HuH-7.5 (cell line): ENCODE measurements around the gene TOP1.
"Not testable (repeated sequence)": the region's sequence is repeated elsewhere in the genome, so short reads cannot be mapped to it uniquely, and the experiment has no call there.

ENCODE experiments used
- DNase-seq: peaks from one replicate; pipeline ENCODE4 v3.0.0; 2011; ENCODE audit warnings: low spot score

Gene TOP1

DNA sequence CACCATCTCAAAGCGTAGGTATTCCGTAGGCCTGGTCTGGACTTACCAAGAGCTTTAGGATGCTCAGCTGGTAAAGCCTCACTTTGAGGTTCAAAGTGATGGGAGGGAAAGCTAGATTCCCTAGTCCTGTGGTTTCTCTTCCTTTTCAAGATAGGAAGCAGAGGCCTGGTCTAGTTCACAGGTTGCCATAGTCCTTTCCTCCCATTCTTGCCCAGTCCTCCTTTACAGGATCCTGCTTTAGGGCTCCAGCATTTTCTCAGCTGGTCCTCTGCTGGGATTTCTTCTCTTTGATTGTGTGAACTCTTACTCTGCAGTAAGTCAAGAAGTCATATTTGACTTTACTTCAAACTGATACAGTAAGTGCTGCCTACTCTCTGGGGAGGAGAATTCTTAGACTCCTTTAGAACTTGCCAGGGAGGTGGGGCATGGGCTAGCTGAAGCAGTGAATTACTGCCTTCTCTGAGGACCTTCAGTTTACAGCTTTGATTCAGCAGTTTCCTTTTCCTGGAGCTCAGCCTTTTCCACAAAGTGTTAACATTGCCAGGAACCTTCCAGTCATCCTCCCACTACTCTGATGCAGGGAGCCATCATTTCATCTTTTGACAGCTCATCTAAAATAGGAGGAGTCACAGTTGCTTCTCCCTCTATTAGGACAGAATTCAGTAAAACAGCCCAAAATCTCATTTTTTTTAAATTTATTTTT is 65.9 kb downstream of the TOP1 start:
- no peak for DNase-seq

DNA sequence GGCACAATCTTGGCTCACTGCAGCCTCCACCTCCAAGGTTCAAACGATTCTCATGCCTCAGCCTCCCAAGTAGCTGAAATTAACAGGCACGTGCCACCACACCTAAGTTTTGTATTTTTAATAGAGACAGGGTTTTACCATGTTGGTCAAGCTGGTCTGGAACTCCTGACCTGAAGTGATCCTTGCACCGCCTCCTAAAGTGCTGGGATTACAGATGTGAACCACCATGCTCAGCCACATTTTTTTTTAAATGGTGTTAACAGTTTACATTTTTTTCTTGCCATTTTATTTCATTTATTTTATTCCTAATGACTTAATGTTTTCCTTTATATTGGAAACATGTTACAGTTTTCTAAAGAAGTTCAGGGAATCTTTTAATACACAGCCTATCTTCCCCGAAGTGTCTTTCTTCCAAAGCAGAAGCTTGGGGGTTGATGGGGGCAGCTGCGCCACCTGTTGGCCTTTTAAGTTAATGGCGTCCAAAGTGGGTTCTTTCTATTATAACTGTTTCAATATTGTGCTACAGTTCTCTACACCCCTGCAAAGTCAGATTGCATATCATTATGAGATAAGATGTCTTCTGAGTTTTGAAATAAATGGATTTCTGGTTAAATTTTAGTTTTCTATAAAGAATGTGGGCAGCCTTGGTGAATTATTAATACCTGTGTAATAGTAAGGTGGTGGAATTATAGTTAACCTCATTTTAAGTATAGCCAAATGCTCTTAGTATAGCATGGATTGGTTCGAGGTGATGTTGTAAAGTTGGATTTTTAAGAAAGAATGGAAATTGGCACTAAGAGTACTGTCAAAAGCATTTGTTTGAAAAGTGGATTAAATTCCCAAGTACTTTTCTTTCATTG is 66.7 kb downstream of the TOP1 start:
- peak; percentile 31 for DNase-seq

DNA sequence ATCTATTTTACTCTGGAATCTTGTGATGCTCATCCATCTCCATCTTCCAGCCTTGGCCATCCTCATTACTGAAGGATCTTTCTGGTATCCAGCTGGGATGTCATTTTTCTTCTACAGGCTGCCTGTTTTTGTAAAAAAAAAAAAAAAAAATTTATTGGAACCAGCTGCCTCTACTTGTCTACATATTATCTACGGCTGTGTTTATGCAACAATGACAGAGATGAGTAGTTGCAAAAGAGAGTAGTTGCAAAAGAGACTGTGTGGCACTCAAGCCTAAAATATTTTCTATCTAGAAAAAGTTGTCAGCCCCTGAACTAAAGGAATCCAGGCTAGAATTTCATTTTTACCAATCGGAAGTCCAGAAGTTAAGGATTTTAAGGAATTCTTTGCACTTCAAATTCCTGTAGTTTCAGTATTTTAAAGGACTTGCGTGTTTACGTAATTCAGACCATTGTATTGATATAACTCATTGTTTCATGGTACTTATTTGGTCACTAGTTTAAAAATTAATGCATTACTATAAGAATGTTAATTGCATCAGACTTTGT is 70.2 kb downstream of the TOP1 start:
- DNase-seq = no peak

DNA sequence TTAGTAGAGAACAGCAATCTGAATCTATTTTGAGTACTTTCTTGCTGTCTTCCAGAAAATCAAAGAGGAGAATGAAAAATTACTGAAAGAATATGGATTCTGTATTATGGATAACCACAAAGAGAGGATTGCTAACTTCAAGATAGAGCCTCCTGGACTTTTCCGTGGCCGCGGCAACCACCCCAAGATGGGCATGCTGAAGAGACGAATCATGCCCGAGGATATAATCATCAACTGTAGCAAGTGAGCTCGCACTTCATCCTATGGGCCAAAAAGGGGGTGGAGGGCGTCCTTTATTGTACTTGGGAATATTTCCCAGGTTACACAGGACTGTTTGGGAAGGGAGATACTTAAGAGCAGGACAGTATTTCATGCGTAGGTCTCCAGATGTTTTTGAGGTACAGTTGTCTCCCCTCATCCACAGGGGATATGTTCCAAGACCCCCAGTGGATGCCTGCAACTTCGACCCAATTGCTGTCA is 71.4 kb downstream of the TOP1 start:
- no peak for DNase-seq

DNA sequence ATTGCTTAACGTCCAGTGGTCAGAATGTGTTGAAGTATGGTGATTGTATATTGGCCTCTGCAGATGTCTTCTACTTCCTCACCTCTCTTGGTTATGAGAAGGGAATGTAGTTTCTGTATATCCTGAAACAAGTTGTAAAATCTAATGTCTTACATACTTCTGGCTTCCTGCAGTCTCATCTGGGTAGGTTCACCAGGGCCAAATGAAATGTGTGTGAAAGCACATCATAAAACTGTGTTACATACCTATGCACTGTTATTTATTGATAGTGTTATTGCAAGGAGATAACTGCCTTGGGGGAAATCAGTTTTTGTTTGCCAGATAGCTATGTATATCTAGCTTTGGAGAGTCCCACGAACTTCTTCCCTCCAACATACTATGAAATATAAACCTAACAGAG is 73.0 kb downstream of the TOP1 start:
- no peak for DNase-seq

DNA sequence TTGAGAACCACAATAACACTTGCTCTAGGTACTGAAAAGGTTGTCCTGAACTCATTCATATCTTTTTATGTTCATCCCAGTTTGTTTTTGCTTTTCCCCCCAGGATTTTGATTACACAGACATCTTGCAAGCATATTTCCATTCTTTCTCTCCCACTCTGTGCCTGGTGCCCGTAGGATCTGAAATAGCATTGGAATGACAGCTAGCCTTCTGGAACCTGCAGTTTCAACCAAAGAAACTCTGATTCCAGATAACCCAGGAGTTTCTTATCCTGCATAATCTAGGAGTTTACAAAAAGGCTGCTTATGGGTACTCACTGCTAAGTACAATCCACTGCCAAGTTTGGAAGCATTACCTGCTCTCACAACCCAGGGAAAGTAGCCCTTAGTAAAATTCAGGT is 79.9 kb downstream of the TOP1 start:
- no peak for DNase-seq

DNA sequence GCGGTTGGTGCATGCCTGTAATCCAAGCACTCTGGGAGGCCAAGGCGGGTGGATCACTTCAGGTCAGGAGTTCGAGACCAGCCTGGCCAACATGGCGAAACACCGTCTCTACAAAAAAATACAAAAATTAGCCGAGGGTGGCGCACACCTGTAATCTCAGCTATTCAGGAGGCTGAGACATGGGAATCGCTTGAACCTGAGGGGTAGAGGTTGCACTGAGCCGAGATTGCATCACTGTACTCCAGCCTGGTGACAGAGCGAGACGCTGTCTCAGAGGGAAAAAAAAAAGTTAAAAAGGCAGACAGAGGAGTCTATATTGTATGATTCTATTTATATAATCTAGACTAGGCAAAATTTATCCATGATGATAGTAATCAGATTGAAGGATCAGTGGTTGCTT is 81.4 kb downstream of the TOP1 start:
- DNase-seq = no peak

DNA sequence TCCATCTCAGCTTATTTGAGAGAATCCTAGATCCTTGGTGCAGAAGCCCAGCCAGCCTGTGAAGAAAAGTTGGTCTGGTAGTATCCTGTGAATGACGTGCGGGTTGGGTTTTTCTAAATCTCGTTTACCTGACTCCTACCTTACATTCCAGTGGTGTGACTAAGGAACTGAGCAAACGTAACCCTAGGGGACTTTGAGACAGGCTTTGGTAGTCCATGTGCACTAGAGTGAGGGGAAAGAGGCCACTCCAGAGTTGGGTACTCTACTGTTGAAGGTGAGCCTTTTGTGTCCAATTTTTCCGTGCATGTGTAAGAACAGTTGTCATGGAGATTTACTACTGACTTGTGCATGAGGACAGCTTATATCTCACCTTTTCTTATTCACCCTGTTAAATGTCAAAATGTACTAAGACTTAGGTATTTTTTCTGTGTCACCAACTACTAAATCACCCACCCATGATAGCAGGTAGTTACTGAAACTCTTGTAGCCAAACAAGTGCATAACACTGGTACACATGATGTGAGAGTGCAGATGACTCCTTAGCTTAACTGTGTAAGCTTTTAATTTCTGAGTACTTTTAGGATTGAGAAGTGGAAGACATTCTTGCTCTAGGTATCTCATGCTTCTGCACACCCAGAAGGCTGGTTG is 82.4 kb downstream of the TOP1 start:
- no peak for DNase-seq

DNA sequence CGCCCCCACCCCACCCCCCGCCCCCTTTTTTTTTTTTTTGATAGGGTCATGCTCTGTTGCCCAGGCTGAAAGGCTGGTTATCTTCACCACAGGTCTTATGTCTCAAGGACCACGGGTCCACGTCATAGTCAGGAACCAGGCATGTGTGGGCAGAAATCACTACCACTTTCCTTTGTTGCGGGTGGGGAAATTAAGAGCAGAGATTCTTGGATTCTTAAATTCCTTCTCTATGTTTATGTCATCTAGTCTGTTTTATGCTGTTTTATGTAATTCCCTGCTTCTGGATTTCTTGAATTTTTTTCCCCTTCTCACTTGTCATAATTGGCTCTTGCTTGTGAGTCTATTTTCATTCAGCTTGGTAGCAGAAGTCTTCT is 82.9 kb downstream of the TOP1 start:
- no peak for DNase-seq

DNA sequence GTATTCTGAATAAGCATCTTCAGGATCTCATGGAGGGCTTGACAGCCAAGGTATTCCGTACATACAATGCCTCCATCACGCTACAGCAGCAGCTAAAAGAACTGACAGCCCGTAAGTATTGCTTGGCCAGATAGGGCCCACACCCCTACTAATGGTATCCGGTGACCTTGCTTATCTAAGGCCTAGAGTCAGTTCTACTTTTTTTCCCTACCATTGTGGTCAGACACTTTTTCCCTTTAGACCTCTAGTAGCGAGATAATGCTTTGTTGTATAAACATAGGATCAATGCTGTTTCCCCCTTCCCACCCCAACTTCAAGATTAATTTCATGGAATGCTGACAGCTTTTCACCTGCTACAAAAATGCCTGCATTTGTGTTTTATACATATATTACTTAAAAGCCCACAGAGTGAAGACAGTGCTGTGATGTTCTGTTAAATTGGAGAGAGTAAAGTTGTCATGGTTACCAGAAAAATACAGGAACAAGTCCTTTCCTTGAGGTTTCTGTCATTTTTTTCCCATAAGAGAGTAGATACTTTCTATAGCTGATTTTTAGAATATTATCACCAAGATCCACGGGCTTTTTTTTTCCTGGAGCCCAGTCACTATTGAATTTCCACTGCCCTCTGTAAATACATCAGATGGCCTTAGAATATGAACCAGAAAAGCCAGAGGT is 87.8 kb downstream of the TOP1 start:
- DNase-seq = no peak

DNA sequence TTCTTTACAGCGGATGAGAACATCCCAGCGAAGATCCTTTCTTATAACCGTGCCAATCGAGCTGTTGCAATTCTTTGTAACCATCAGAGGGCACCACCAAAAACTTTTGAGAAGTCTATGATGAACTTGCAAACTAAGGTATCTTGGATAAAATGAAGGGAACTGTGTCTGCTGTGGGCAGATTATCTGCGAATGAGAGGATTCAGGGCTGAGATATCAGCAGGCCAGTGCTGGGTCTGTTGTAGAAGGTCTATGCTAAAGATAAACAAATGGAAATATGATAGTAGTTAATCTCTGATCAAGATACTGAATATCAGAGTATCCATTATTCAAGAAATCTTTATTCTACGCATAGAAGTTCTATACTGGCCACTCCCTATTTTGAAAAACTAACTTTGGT is 89.5 kb downstream of the TOP1 start:
- not testable (repeated sequence) for DNase-seq

DNA sequence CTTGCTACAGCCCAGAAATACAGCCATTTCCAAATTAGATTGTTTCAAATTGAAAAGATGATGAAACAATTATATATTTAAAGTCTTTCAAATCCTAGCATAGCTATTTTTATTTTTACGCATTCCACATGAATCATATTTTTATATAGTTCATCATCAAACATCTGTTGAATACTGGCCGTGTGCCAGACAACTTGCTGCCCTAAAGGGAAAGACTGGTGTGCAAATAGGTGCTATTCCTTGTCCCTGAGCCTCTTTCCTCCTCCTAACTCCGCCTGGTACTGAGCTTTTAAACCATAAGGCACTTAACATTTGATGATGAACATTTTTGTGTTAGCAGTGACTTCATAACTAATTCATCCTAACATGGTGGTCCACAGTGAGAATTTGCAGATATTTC is 90.0 kb downstream of the TOP1 start:
- no peak for DNase-seq

DNA sequence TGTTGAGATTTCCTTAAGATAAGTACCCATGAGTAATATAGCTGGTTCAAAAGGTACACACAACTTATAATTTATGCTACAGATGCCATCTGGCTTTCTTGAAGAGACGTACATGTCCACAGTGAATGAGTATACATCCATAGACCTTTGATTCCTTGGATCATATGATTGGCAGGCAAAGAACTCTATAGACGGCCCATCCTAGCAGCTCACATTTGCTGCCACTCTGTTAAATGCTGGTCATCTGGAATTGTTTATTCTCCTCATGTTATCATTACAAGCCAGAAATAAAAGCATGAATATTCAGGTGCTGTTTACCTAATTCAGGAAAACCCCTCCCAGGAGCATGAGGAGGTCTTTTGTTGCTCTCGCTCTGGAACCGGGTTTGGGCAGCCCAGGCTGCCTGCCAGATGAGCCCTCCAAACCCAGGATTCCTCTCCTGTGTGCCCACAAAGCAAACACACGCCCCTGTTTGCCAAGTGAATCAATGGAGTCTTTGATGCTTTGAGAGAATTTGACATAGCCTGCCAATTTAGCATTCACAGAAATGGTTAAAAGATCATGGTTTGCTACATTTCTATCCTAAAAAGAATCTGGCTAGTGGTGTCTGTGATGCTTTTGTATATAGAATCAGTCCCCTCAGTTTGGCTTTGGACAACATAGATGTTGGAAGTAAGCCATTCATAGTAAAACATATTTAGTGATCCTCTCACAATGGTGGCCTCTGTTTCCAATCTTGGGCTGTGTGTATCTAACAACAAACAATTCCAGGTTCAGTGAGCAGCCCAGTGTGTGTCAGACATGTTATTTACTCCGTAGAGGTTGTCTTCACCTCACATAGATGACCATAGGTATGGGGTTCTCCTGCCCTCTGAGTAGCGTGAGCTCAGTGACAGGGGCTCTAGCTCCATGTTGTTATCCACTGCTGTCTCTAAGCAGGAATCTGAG is 91.3 kb downstream of the TOP1 start:
- DNase-seq = no peak

DNA sequence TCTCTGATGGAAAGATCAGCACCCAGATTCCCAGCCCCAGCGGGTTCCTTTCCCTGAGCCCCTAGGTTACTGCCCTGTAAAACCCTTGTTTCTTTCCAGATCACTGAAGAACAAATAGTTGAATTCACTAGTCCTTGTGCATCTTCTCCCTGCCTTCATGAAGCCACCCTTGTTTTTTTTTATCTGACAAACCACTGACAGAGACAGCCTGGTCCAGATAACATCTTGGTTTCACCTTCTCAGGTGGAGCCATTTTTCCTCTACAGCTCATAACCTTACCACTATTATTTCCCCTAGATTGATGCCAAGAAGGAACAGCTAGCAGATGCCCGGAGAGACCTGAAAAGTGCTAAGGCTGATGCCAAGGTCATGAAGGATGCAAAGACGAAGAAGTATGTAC is 92.8 kb downstream of the TOP1 start:
- DNase-seq = no peak

DNA sequence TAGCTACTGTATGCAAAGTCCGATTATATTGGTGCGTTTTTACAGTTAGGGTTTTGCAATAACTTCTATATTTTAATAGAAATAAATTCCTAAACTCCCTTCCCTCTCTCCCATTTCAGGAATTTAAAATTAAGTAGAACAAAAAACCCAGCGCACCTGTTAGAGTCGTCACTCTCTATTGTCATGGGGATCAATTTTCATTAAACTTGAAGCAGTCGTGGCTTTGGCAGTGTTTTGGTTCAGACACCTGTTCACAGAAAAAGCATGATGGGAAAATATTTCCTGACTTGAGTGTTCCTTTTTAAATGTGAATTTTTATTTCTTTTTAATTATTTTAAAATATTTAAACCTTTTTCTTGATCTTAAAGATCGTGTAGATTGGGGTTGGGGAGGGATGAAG is 95.0 kb downstream of the TOP1 start:
- no peak for DNase-seq

DNA sequence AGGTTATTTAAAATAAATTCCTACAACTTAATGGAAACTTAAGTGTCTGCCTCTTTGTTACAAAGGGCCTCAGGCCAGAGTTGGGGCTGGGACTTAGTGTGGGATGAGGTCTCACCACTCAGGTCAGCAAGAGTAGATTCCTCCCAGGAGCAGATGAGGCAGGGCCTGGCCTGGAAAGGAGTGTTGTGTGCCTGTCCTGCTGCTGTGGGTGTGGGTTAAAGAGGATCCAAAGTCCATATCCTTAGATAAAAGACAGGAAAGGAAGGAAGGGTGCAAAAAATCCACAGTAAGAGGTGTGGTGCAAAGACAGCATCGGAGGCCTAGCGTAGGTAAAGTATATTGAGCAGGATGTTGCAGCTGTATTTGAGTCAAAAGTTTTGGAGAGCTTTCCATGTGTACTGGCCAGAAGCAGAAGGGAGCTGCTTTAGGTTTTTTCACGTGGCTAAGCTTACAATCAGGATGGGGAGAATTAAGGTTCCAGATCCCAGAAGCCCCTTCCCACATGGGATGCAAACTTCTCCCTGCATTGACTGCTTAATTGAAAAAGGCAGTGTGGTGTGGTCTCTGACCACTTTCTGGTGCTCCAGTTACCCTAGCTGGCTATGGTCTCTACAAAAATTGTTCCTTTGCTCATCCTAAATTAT is 96.0 kb downstream of the TOP1 start:
- DNase-seq = no peak

DNA sequence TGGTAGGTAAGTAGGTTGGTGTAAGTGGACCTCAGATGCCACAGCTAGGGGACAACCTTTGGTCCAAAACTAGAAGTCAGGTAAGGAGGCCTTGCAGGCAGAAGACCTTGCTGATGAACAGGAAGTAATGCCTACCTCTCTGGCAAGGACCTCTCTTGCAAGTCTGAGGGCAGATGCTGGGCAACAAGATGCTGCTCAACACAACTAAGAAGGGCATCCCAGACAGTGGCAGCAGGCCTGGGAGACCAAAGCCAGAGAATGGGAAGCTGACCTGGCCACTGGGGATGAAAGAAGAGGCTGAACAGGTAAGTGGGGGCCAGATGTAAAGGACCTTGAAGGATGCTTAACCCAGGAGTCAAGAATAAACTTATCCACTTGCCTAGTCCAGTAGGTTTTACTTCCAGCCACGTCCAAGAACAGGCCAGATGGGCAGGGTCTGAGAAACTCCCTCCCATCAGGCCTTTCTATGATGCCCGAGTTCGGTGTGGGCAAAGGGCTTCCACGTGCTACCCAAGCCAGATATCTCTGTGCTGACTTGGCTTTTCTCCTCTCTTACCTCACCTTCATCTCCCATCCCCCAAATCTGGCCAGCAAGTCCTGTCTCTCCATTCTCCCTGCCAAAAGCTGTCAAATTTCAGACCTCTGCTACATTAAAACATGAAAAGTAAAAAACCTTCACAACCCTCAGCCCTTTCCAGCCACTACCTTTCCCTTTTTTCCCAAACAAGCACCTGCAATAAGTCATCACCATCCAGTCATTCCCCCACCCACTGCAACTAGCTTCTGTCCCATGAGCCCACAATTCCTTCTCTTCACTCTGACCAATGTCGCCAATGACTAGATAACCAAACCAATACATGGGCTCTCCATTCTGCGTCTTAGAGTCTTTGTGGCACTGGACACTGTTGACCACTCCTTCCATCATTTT is 97.2 kb downstream of the TOP1 start:
- DNase-seq = no peak

DNA sequence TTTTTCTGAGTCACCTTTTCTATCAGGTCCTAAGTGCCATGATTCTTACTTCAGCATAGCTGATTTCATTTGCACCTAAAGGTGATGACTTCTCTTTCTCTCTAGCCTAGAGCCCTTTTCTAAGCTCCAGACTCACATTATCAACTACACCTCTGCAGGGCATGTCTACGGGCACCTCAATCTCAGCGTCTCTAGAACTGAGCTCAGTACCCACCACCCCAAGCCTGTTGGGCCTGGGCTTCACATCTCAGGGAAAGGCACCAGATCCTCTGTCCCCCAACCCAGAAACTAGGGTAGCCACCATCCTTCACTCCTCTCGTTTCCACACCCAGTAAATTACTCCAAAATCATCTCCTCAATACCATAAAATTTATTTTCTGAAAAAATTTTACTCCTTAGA is 98.1 kb downstream of the TOP1 start:
- no peak for DNase-seq

DNA sequence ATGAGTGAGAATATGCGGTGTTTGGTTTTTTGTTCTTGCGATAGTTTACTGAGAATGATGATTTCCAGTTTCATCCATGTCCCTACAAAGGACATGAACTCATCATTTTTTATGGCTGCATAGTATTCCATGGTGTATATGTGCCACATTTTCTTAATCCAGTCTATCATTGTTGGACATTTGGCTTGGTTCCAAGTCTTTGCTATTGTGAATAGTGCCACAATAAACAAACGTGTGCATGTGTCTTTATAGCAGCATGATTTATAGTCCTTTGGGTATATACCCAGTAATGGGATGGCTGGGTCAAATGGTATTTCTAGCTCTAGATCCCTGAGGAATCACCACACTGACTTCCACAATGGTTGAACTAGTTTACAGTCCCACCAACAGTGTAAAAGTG is 99.7 kb downstream of the TOP1 start:
- DNase-seq = not testable (repeated sequence)
